Stimulated activated CD8-positive, alpha-beta memory T cell treated with anti-CD3 and anti-CD28 coated beads, Interleukin-4, amount 100 ng/mL, for 24 hours (primary cell): Measurements from ENCODE around the gene GLP2R.
"Not testable (repeated sequence)": the region's sequence is repeated elsewhere in the genome, so short reads cannot be mapped to it uniquely, and the experiment has no call there.

ENCODE experiments used
- DNase-seq: peaks from one replicate; pipeline ENCODE4 v3.0.0-alpha.2; 2020; ENCODE audit warnings: low read depth

Gene GLP2R, protein sequence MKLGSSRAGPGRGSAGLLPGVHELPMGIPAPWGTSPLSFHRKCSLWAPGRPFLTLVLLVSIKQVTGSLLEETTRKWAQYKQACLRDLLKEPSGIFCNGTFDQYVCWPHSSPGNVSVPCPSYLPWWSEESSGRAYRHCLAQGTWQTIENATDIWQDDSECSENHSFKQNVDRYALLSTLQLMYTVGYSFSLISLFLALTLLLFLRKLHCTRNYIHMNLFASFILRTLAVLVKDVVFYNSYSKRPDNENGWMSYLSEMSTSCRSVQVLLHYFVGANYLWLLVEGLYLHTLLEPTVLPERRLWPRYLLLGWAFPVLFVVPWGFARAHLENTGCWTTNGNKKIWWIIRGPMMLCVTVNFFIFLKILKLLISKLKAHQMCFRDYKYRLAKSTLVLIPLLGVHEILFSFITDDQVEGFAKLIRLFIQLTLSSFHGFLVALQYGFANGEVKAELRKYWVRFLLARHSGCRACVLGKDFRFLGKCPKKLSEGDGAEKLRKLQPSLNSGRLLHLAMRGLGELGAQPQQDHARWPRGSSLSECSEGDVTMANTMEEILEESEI

DNA sequence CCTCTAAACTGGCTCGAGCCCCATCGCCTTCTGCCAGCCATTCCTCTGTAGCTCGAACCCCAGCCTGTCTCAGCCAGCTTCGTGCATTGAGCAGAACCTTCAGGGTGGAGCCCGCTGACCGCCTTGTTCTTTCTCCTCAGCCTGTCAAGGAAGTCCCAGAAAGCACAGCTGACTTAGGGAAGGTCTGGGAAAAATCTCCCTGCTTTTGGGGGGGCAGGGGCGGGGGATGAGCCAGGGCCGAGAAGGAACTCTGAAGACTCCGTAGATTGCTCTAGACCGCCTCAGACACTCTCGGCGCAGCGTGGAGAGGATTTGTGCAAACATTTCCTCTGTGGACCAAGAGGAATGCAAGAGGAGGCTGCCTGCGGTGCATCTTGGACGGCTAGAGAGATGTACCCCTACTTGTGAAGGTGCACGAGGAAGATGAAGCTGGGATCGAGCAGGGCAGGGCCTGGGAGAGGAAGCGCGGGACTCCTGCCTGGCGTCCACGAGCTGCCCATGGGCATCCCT, at the start of gene GLP2R:
Gene GLP2R (plus strand): TSS at position 284 of the 510 bp plus-strand sequence. CDS start 140 bp downstream, at position 424.
- DNase-seq, result no peak

DNA sequence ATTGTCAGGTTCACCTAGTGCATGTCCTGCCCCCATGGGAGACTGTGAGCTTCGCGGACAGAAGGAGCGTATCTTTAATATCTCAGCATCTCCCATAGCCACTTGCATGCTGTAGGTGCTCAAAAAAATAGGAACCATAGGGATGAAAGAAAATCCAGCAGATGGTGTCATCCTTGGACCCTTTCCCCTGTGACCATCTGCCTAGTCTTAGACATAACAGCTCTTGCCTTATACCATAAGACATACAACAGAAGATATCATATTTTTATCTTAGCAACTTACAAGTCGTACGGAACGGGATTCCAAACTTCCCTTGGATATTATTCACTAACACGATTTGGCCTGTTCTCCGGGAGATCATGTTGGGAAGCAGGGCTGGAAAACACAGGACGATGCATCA, 48.8 kb upstream of the GLP2R start:
- no peak for DNase-seq

DNA sequence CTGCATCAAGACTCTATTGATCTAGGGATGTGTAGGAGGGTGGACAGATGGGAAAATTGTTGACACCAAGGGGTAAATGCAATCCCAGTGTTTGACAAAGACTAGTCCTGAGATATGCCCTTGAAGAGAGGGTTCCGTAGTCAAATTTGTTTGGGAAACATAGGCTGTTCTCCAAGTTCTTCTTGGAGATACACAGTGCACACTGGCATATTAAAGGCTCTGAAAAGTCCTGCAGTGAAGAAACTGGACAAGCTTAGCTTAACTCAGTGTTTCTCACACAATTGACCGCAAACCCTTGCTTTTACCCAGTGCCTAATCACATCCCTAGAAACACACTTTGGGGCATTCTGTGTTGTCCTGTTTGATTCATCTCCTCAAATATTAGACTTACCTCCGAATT, 45.2 kb upstream of the GLP2R start:
- DNase-seq, result no peak

DNA sequence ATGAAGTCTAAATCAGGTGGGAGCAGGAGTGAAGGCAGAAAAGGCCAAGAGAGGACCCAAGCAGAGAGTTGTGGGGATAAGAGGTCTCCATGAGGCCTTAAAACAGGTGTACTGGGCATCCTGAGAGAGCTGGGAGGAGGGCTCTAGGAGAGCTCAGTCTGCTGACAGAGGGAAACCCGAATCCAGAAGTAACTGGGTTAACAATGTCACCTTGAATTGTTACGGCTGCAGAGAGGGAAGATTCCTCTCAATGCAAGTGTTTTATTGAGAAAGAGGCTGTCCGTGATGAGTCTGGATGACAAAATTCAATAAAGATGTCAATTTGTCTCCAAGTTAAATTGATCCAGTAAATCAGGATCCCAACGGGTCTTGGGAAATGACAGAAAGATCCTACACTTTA, 42.7 kb upstream of the GLP2R start:
- DNase-seq, result no peak

DNA sequence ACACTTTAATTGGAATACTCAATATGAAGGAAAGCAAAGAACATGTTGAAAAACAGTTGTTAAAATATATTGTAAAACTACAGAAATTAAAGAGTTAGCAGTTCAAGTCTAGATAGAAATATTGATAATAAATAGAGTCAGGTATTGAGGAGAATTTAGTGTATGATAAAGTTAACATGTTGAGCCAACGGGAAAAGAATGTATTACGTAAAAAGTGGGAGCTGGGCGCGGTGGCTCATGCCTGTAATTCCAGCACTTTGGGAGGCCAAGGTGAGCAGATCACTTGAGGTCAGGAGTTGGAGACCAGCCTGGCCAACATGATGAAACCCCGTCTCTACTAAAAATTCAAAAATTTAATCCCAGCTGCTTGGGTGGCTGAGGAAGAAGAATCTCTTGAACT, 42.3 kb upstream of the GLP2R start:
- DNase-seq, result not testable (repeated sequence)

DNA sequence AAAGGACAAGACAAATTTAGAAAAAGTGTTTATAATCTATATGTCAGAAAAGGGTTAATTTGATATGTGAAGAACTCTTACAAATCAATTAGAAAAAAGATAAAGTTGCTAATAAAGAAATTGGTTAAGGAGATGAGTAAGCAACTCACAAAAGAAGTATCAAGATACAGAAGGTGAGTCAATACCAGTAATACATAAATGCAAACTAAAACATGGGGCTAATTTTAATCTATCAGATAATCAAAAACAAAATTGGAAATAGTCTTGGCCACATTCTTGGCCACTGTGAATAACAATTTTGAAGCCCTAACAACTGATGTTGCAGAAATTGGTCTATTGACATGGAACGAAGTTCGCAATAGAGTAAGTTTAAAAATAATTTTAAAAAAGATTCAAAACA, 41.2 kb upstream of the GLP2R start:
- DNase-seq, result no peak

DNA sequence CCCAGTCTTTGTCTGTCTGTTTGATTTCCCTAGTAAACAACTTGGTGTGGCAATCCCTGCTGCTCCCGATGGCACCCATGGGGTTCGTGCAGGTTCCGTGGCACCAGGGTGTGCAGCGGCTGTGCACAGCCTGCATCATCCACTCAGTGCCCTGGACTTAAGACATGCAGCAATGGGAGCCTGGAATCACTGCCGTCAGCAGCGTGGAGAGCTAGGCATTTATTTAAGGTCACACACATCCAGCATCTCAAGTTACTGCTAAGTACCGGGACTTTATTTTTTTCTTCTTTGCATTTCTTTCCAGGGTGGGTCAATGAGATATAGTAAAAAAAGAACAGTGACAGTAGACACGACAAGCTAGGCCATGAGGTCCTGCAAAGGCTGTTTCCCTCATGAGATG, 37.1 kb upstream of the GLP2R start:
- DNase-seq, result no peak

DNA sequence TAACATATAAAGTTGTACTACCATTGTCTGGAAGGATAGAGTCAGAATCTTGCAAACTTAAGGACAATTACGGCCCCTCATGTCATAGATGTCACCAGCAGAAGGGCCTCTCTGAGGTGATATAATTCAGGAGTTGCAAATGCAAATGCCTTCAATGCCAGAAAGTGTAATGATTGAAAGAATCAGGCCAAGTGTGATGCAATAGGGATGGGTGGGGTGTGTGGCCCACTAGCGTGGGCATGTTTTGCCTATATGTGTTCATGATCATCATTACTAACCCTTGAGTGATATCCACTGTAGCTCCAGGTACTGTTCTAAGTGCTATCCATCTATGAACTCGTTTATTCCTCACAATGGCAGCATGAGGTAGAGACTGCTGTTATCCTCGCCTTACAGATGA, 35.4 kb upstream of the GLP2R start:
- no peak for DNase-seq

DNA sequence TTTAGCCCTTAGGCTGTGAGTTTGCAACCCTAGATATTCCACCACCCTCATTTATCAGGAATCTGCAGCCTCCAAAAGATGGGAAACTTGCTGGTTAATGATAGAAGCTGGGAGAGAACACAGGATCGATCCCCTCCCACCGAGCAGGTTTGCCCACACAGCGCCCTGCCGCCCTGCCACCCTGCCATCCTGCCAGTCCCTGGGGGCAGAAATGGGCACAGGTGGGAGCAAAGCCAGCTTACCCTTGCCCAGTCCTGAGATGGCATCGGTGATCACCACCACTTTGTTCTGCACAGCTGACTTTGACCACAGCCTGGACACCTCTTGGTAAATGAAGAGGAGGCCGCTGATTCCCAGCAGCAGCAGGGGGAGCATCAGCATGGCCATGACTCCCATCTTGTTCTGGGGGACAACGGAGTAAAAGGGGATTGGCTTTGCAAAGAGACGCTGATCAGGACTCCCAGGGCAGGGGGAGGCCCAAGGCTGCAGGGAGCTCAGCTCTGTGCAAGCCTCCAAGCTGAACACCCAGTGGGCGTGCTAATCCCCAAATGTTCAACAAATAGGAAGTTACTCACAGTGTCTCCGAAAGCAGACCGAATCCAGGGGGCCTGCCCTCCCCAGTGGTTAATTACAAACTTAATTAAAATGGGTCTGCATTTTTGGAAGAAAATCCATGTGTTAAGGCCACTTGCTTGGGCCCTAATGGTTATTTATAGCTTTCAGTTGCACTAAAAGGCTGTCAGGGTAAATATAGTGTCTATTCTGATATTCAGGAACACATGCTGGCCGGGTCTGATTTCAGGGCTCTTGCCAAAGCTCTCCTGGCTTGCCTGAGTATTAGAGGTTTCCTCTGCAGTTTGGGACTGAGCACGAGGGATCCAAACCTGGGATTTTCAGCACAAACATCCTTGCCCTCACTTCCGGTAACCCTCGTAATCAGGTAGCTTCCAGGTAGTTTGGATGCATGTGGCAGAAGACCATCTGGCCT, 34.5 kb upstream of the GLP2R start, which contains the start of gene DHRS7C:
Gene DHRS7C (minus strand): TSS at position 704 of the 988 bp plus-strand sequence. CDS start 308 bp downstream, at position 396.
- DNase-seq, result no peak

DNA sequence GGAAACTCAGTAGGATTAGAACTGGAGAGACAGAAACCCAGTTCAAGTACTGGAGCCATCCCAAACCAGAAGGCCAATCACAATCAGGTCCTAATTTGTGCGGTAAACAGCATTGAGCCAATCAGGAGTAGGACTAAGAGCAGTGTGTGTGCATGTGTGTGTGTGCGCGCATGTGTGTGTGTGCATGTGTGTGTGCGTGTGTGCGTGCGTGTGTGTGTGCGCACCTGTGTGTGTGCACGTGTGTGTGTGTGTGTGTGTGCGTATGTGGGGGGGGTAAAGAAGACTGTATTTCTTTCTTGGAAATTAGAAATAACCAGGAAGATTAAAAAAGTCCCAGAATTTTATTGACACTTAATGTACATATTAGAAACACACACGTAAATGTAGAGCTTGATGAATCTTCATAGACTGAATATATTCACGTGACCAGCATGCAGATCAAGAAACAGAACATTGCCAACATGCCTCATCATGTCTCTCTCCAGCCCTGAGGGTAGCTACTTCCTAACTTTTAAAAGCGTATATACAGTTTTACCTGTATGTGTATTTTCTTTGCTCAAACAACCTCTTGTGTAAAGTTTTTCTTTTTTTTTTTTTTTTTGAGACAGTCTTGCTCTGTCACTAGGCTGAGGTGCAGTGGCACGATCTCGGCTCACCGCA, 33.4 kb upstream of the GLP2R start:
- DNase-seq, result no peak

DNA sequence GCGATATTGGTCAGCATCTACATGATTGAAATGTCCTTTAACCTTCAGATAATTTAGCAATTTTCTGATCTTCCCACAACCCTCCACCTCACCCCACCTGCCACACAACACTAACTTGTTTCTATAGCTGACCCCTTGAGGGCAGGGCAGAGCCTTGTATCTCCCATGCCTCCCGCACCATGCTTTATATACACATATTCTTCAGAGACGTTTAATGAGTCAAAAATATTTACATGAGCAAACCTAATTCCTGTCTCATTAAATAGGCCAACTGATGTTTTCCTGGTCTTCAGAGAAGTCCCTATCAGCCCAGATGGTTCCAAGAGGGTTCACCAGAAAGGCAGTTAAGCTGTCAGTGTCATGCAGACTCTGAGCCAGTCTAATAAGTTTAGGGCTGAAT, 27.7 kb upstream of the GLP2R start:
- no peak for DNase-seq

DNA sequence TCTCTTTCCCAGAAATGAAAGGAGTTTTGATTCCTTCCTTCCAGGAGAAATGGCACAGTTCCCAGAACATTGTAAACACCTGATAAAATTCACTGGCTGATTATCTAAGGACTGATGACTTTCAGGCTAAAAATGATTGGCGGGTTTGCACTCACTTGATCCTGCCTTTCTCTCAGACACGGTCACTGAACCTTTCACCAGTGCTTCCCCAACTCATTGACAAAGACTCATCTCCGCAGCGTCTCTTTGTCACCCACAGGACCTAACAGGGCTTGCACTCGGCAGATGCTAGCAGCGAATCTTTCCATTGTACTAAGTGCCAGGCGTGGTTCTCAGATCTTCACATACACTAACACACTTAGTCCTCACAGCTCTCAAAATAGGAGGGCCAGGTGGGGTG, 27.0 kb upstream of the GLP2R start:
- DNase-seq, result no peak

DNA sequence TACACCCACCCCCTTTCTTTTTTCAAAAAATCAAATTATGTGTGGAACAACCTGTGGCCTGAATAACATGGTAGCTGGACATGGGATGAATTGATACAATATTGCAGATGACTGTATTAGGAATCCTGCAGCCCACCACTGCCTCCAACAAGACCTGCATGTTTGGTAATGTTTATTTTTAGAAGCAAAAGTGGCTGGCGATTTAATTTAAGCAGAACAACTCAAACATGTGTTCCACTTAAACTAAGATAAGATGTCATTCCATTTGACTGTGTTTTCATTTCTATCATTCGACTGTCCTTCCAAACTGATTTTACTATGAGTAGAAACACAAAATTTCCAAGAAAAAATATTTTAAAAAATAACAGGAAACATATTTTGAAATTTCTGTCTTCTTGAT, 24.2 kb upstream of the GLP2R start:
- no peak for DNase-seq

DNA sequence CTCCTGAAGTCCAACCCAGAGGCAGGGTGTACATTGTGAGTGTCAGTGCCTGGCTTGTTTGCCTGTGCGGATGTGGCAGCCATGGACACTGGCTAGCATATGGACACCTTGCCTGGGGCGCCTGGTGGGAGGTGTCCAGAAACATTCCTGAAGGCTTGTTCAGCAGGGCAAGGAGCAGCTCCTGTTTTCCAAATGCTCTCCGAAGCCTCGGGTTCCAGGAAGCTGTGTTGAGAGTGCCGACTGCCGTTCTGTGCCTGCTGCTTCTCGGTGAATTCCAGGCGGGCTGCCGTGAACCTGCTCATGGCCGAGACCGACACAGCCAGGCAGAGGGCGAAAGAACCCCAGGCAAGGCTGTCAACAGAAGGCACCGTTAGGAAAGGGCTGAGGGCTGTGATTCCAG, 23.4 kb upstream of the GLP2R start:
- no peak for DNase-seq

DNA sequence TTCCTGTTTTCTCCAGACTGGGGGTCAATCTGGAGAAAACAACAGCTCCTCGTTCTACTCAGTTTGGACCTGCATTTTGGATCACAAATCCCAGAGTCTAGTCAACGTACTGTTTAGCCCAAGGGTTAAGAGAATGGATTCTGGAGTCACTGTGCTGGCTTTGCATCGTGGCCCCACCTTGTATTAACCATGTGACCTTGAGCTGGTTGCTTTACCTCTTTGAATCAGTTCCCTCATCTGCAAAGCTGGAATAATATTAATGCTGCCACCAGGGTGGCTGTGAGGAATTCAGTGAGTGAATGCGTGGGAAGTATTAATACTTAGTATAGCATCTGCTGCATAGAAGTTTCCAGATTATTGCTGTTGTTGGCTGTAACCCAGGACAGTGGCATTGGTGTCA, 23.0 kb upstream of the GLP2R start:
- DNase-seq, result no peak

DNA sequence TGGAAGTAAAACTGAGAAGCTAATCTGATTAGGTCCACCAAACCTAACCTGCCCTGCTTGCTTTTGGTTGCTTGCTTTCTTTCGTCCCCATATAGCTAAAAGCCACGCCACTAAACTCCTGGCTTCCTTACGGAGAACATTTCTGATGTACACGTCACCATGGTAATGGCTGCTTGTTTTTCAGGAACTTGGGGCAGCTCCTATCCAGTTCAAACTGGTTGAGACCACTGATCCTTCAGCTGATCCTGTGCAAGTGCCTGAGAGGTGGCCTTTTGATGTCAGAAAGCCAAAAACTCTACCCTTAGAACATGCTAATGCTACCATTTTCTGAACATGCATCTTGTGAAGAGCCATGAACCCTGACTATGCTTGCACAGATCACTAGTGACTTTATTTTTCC, 20.0 kb upstream of the GLP2R start:
- no peak for DNase-seq

DNA sequence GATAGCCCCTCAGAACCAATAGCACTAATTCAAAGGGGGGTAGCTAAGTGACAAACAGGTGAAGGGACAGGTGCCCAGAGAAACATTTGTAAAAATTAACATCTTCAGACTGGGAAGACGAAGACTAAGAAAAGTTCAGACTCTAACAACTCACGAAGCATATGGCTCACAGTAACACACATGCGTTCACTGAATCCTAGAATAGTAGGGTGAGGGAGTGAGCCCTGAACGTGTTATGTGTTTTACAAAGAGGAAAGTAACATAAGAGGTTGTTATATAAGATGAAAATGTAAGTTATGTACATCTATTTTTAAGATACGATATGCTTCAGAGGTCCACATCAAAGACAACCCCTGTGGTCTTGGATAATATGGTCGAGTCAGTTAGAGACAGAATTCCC, 19.0 kb upstream of the GLP2R start:
- no peak for DNase-seq

DNA sequence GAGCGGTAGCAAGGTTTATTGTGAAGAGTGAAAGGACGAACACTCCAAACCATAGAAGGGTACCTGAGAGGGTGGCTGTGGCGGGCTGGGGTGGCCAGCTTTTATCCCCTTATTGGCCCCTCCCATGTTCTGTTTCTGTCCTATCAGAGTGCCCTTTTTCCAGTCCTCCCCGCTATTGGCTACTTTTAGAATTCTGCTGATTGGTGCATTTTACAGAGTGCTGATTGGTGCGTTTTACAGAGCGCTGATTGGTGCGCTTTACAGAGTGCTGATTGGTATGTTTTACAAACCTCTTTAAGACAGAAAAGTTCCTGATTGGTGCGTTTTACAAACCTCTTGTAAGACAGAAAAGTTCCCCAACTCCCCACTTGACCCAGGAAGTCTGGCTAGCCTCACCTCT, 16.3 kb upstream of the GLP2R start:
- no peak for DNase-seq

DNA sequence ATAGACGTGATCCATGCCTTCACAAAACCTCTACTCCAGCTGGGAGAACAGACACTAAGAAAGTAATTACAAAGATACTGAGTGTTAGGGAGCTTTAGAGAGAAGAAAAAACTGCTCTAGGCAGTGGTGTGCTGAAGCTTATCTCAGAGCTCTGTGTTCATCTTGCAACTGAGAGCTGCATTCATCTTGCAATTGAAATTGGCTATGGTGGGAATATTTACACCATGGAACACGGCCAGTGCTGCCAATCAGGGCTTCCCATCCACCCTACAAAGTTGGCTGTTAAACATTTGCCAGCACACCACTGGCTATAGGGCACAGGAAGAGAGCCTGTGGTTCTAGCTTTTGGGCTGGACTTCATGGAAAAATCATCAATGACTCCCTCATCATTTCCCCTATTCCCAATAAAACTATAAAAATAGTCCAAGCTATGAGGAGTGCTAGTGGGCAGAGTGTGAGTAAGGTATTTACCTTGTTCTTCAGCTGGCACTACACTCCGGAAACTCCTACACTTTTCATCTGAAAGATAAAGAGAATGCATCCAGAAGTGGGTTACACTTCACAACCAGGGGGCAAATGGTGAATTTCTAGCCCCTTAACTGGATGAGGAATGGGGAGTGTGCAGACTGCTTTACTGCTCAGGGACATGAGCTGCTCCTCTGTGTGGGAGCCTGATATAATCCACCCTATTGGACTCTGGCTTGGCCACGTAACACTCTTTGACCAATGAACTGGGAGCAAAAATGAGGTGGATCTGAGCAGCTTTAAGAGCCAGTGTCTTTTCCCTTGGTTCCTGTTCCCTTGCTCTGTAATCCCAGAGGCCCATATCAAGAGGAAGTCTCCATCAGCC, 15.4 kb upstream of the GLP2R start:
- no peak for DNase-seq

DNA sequence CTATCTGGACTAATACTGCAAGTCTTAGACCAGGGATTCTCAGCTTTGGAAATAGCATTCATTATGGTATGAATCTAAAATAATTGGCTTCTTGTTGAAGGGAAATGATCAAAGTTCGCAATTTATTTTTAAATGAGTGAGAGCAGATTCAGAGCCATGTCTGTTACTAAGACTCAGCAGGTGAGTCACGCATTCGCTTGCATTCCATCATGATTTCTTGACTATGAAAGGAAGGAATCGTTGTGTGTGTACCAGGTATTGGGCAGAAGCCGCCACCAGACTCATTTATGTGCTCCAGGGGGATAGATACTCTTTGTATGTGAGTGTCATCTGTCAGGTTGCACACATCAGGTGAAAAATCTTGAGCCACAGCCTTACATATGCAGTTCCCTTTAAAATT, 14.6 kb upstream of the GLP2R start:
- no peak for DNase-seq

DNA sequence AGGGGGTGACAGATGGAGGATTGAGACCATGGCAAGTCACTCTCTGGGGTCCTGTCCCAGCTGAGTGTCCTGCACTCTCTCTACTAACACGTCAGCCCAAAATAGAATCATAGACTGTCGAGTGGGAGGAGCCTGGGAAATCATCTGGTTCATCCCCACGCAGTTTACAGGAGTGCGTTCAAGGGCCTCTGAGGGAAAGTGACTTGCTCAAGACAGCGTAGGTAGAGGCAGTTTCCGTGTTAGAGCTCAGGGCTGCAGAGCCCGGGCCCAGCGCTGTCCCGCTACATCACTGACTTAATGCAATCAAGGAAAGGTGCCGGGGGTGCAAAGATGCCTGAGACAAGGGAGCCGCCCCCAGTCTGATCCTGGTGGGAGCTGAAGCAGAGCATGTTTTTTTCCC, 14.2 kb upstream of the GLP2R start:
- DNase-seq, result no peak
